Prostate gland (tissue), 2 donors: ENCODE measurements around the gene SENP7. TPM values are rescaled to one million over a fixed set of nuclear protein-coding genes. Genes with fewer than 3 reads are reported as not detected.
"Not testable (repeated sequence)": the region's sequence is repeated elsewhere in the genome, so short reads cannot be mapped to it uniquely, and the experiment has no call there.

Experiments
- DNase-seq: peaks from one replicate; pipeline ENCODE4 v3.0.0-alpha.2; 2019; ENCODE audit warnings: low spot score
- H3K27ac ChIP-seq, 2 donors: fragments of 200-600 bp; sonication (generic); 2 replicates each; pipeline ENCODE4 v1.5.1; 2017 to 2019
- H3K27me3 ChIP-seq: fragments of 200-600 bp; sonication (generic); replicated peaks from 2 replicates; pipeline ENCODE4 v1.5.1; 2019; ENCODE audit not compliant: insufficient read depth
- H3K36me3 ChIP-seq, 2 donors: fragments of 200-600 bp; sonication (generic); 1 replicate in 1 of 2; 2 replicates in 1 of 2; pipeline versions ENCODE4 v1.5.1 to v1.8.1; 2017 to 2019
- H3K4me1 ChIP-seq: fragments of 200-600 bp; sonication (generic); replicated peaks from 2 replicates; pipeline ENCODE4 v1.5.1; 2019
- H3K4me3 ChIP-seq, 2 donors: fragments of 200-600 bp; sonication (generic); 2 replicates each; pipeline ENCODE4 v1.5.1; 2017 to 2019
- H3K9me3 ChIP-seq: fragments of 200-600 bp; sonication (generic); 2 replicates; pipeline ENCODE4 v1.5.1; 2017
- CTCF ChIP-seq, 4 experiments: fragments of 200-600 bp in 2 of 4; fragments of 450-650 bp in 2 of 4; sonication (generic) in 2 of 4; IDR thresholded peaks; 1 replicate in 3 of 4; 2 replicates in 1 of 4; pipeline ENCODE4 v1.5.1; 2016 to 2019; ENCODE audit warnings: antibody characterized with exemption in 4 of 4, mild to moderate bottlenecking in 2 of 4, moderate library complexity in 2 of 4
- POLR2A ChIP-seq: fragments of 450-650 bp; IDR thresholded peaks from one replicate; pipeline ENCODE4 v1.6.1; 2016; ENCODE audit warnings: antibody characterized with exemption, mild to moderate bottlenecking
- POLR2AphosphoS5 ChIP-seq: sonication (generic); formaldehyde crosslinking; IDR thresholded peaks from one replicate; pipeline ENCODE4 v1.6.1; 2017; ENCODE audit warnings: antibody characterized with exemption
- WGBS: methylation state at CpG from one replicate; pipeline ENCODE4 v1.1.5; 2018; 5-methylcytosine and 5-hydroxymethylcytosine counted together
- intact Hi-C: fragments of 100-400 bp; cut with DNase I; formaldehyde crosslinking; loops from one replicate; pipeline ENCODE4 v1.14.2; 2022
- total RNA-seq, 2 donors: library from RNA; depleted of rRNA; stranded (reverse); fragments of >200 nt; gene quantifications; one replicate each; pipeline ENCODE4 v1.1.0, GENCODE V29; 2016

SENP7 gene
- total RNA-seq, 2 donors from 2014 or later: 16.4 to 22.7 TPM

GRCh38 chr3:101453961-101454360, 59.1 kb downstream of the SENP7 start:
- Histone ChIP-seq H3K4me1 (no peaks in the 10 kb centered on the region), H3K27ac (no peak overlapping the region), H3K27me3 (no peaks in the 10 kb centered on the region), H3K9me3 (no peaks in the 10 kb centered on the region), H3K36me3 (no peaks in the 10 kb centered on the region), H3K4me3 (no peak overlapping the region)
- 94% methylated on average over 3 of the region's 3 CpGs for WGBS
- TF ChIP-seq POLR2A: no peak
- intact Hi-C loops: no loop called here
- no peak for DNase-seq

- H3K27ac ChIP-seq, H3K9me3 ChIP-seq, H3K4me1 ChIP-seq, H3K36me3 ChIP-seq, H3K27me3 ChIP-seq, DNase-seq, intact Hi-C loops, H3K4me3 ChIP-seq: not testable (repeated sequence)
- 97% methylated on average over 21 of the region's 23 CpGs for WGBS
These were observed 74.4 kb downstream of the SENP7 start for GRCh38 chr3:101438641-101439040.

GRCh38 chr3:101433652-101434051, 79.4 kb downstream of the SENP7 start:
- Histone ChIP-seq H3K4me3 (no peak overlapping the region), H3K9me3 (no peaks in the 10 kb centered on the region), H3K27ac (no peak overlapping the region), H3K36me3 (no peaks in the 10 kb centered on the region), H3K4me1 (no peaks in the 10 kb centered on the region), H3K27me3 (no peaks in the 10 kb centered on the region)
- TF ChIP-seq CTCF (IDR thresholded peaks at IDR 0.05): no peak
- TF ChIP-seq POLR2AphosphoS5: no peak
- TF ChIP-seq POLR2A: no peak
- 95% methylated on average over 1 of the region's 1 CpG for WGBS
- intact Hi-C loops: no loop called here
- no peak for DNase-seq

- DNase-seq: no peak
- intact Hi-C loops: no loop called here
- Histone ChIP-seq H3K4me1 (no peaks in the 10 kb centered on the region), H3K27ac (no peak overlapping the region), H3K9me3 (no peaks in the 10 kb centered on the region), H3K36me3 (no peaks in the 10 kb centered on the region), H3K27me3 (no peaks in the 10 kb centered on the region), H3K4me3 (no peak overlapping the region)
- 99% methylated on average over 11 of the region's 11 CpGs for WGBS
- TF ChIP-seq POLR2AphosphoS5 (no peak), POLR2A (no peak), CTCF (IDR thresholded peaks at IDR 0.05) (no peak)
These were observed 88.8 kb downstream of the SENP7 start for GRCh38 chr3:101423984-101424888.

GRCh38 chr3:101418851-101419250, 94.2 kb downstream of the SENP7 start:
- Histone ChIP-seq H3K36me3 (no peaks in the 10 kb centered on the region), H3K4me3 (no peak overlapping the region), H3K27ac (no peak overlapping the region), H3K4me1 (no peaks in the 10 kb centered on the region), H3K27me3 (no peaks in the 10 kb centered on the region), H3K9me3 (no peaks in the 10 kb centered on the region)
- no peak for DNase-seq
- TF ChIP-seq POLR2A (no peak), POLR2AphosphoS5 (no peak), CTCF (IDR thresholded peaks at IDR 0.05) (no peak)
- intact Hi-C loops: no loop called here
- WGBS: 88% methylated on average over 1 of the region's 1 CpG

- no peak overlapping the region for H3K4me3 ChIP-seq
- intact Hi-C loops: no loop called here
- H3K9me3 ChIP-seq: no peaks in the 10 kb centered on the region
- H3K36me3 ChIP-seq: no peaks in the 10 kb centered on the region
- no peaks in the 10 kb centered on the region for H3K27me3 ChIP-seq
- DNase-seq: no peak
- no peak for TF ChIP-seq POLR2A
- TF ChIP-seq CTCF (IDR thresholded peaks at IDR 0.05): no peak
- TF ChIP-seq POLR2AphosphoS5: no peak
- no peaks in the 10 kb centered on the region for H3K4me1 ChIP-seq
- H3K27ac ChIP-seq: no peak overlapping the region
- 82% methylated on average over 6 of the region's 6 CpGs for WGBS
These were observed 98.9 kb downstream of the SENP7 start for GRCh38 chr3:101414121-101414520.
